Renal cortical epithelial cell (primary cell): ENCODE results near the gene SP140L. TPM values are rescaled to one million over a fixed set of nuclear protein-coding genes. Genes with fewer than 3 reads are reported as not detected.

Source experiments
- total RNA-seq: library from RNA; depleted of rRNA; stranded (reverse); fragments of >200 nt; gene quantifications from 2 replicates; pipeline ENCODE4 v1.2.3, GENCODE V29; 2014

SP140L gene
- total RNA-seq, 1 donor from 2014 or later = 14.6 TPM

Other genes with a start within 250 kb of the SP140L start
- 3.6 and 19.4 TPM in 2 replicates for gene SP110, start 107.2 kb upstream of the SP140L start, total RNA-seq
- 4.3 and 5.3 TPM in 2 replicates for gene SP140, start 101.5 kb upstream of the SP140L start, total RNA-seq
- gene SP100, start 89.0 kb downstream of the SP140L start, total RNA-seq = 54.0 and 88.6 TPM in 2 replicates